Measurements from ENCODE around the gene HPCAL4. TPM values are rescaled to one million over a fixed set of nuclear protein-coding genes. Genes with fewer than 3 reads are reported as not detected.

HPCAL4 gene
- total and polyA plus RNA-seq, 2 donors (not counting 1 experiment from before 2014, with no cell fraction given): not detected

DNA sequence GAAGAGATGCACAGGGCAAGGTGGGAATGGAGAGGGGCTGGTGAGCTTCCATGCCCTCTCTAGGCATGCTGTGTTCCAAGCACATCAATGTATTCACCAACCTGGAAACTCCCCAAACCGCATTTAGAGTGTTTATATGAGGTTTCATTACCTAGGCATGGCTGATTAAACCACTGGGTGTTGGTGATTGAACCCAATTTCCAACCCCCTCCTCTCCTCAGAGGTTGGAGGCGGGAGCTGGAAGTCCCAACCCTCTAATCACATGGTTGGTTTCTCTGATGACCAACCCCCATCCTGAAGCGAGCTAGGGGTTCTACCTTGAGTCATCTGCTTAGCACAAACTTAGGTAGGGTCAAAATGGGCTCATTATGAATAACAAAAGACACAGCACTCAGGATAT lies 44.5 kb upstream of the HPCAL4 start:
- H4K20me1 ChIP-seq (ENCODE audit: control insufficient read depth, extremely low read depth, insufficient read depth, low read length): no peaks in the 10 kb centered on the region
- no peaks in the 10 kb centered on the region for H3K36me3 ChIP-seq (ENCODE audit: control insufficient read depth, insufficient read depth, low read length)
- H3K9ac ChIP-seq (ENCODE audit: insufficient read depth, low read length): no peak overlapping the region
- no peak overlapping the region for H3K4me3 ChIP-seq (replicated peaks in 1 of 4; ENCODE audit: control extremely low read depth in 1 of 4, insufficient read depth in 1 of 4, low read depth in 3 of 4, low read length in 4 of 4)
- H2AFZ ChIP-seq (ENCODE audit: low read length): no peak overlapping the region
- no peaks in the 10 kb centered on the region for H3K4me1 ChIP-seq (ENCODE audit: control insufficient read depth, extremely low read depth, insufficient read depth, low read length)
- peaks cover 12% of the 10 kb centered on the region for H3K27me3 ChIP-seq (ENCODE audit: control insufficient read depth, insufficient read depth, low read length)
- H3K79me2 ChIP-seq (ENCODE audit: control insufficient read depth, insufficient read depth, low read length): peaks cover 10% of the 10 kb centered on the region
- no peaks in the 10 kb centered on the region for H3K9me3 ChIP-seq (ENCODE audit: control insufficient read depth, insufficient read depth, low read depth, low read length)
- H3K27ac ChIP-seq (ENCODE audit: insufficient read depth, low read length): no peak overlapping the region
- no peak overlapping the region for H3K4me2 ChIP-seq (ENCODE audit: extremely low read depth, insufficient read depth, low read length)
- DNase-seq (ENCODE audit: low read depth in 2 of 2): no peak
- no peak for TF ChIP-seq EZH2 (IDR thresholded peaks at IDR 0.05; ENCODE audit: low read length, missing control alignments)
- TF ChIP-seq, protein P1, sequence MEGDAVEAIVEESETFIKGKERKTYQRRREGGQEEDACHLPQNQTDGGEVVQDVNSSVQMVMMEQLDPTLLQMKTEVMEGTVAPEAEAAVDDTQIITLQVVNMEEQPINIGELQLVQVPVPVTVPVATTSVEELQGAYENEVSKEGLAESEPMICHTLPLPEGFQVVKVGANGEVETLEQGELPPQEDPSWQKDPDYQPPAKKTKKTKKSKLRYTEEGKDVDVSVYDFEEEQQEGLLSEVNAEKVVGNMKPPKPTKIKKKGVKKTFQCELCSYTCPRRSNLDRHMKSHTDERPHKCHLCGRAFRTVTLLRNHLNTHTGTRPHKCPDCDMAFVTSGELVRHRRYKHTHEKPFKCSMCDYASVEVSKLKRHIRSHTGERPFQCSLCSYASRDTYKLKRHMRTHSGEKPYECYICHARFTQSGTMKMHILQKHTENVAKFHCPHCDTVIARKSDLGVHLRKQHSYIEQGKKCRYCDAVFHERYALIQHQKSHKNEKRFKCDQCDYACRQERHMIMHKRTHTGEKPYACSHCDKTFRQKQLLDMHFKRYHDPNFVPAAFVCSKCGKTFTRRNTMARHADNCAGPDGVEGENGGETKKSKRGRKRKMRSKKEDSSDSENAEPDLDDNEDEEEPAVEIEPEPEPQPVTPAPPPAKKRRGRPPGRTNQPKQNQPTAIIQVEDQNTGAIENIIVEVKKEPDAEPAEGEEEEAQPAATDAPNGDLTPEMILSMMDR (conservative IDR thresholded peaks at IDR 0.05 in 1 of 2, IDR thresholded peaks at IDR 0.05 in 1 of 2; ENCODE audit: low read depth in 1 of 2, low read length in 2 of 2): no peak

- Histone ChIP-seq H3K27me3 (ENCODE audit: control insufficient read depth, insufficient read depth, low read length) (peaks cover 29% of the 10 kb centered on the region), H3K9me3 (ENCODE audit: control insufficient read depth, insufficient read depth, low read depth, low read length) (no peaks in the 10 kb centered on the region), H3K36me3 (ENCODE audit: control insufficient read depth, insufficient read depth, low read length) (no peaks in the 10 kb centered on the region), H3K79me2 (ENCODE audit: control insufficient read depth, insufficient read depth, low read length) (no peaks in the 10 kb centered on the region), H3K4me2 (ENCODE audit: extremely low read depth, insufficient read depth, low read length) (no peak overlapping the region), H3K27ac (ENCODE audit: insufficient read depth, low read length) (no peak overlapping the region), H3K4me3 (replicated peaks in 1 of 4; ENCODE audit: control extremely low read depth in 1 of 4, insufficient read depth in 1 of 4, low read depth in 3 of 4, low read length in 4 of 4) (no peak overlapping the region), H3K9ac (ENCODE audit: insufficient read depth, low read length) (no peak overlapping the region), H2AFZ (ENCODE audit: low read length) (no peak overlapping the region), H4K20me1 (ENCODE audit: control insufficient read depth, extremely low read depth, insufficient read depth, low read length) (no peaks in the 10 kb centered on the region), H3K4me1 (ENCODE audit: control insufficient read depth, extremely low read depth, insufficient read depth, low read length) (no peaks in the 10 kb centered on the region)
- DNase-seq (ENCODE audit: low read depth in 2 of 2): peak in 1 of 2 donors; percentile 66
- no peak for TF ChIP-seq EZH2 (IDR thresholded peaks at IDR 0.05; ENCODE audit: low read length, missing control alignments)
- TF ChIP-seq, protein P1 (conservative IDR thresholded peaks at IDR 0.05 in 1 of 2, IDR thresholded peaks at IDR 0.05 in 1 of 2; ENCODE audit: low read depth in 1 of 2, low read length in 2 of 2): no peak
Observed at GRCh38 chr1:39733161-39733560, 41.9 kb upstream of the HPCAL4 start.

DNA sequence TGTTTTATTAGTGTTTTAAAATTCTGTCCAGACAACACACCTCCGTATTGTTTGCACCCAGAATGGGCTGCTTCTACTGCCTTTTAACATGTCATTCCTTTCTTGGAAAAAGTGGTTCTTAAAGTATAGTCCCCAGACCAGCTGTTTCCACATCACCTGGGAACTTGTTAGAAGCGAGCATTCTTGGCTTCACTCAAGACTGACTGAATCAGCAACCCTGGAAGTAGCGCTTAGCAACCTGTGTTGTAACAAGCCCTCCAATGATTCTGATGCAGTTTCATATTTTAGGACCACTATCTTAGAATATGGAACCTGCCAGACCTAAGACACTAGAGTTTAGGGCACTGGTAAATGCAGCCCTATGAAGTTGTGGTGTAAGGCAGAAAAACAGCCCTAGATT lies 41.5 kb upstream of the HPCAL4 start:
- no peaks in the 10 kb centered on the region for H3K79me2 ChIP-seq (ENCODE audit: control insufficient read depth, insufficient read depth, low read length)
- no peaks in the 10 kb centered on the region for H4K20me1 ChIP-seq (ENCODE audit: control insufficient read depth, extremely low read depth, insufficient read depth, low read length)
- no peak overlapping the region for H3K9ac ChIP-seq (ENCODE audit: insufficient read depth, low read length)
- no peaks in the 10 kb centered on the region for H3K9me3 ChIP-seq (ENCODE audit: control insufficient read depth, insufficient read depth, low read depth, low read length)
- H3K27ac ChIP-seq (ENCODE audit: insufficient read depth, low read length): no peak overlapping the region
- TF ChIP-seq EZH2 (IDR thresholded peaks at IDR 0.05; ENCODE audit: low read length, missing control alignments): no peak
- TF ChIP-seq, protein P1 (conservative IDR thresholded peaks at IDR 0.05 in 1 of 2, IDR thresholded peaks at IDR 0.05 in 1 of 2; ENCODE audit: low read depth in 1 of 2, low read length in 2 of 2): no peak
- no peak overlapping the region for H3K4me2 ChIP-seq (ENCODE audit: extremely low read depth, insufficient read depth, low read length)
- H2AFZ ChIP-seq (ENCODE audit: low read length): no peak overlapping the region
- no peaks in the 10 kb centered on the region for H3K4me1 ChIP-seq (ENCODE audit: control insufficient read depth, extremely low read depth, insufficient read depth, low read length)
- peak in 1 of 2 donors; percentile 36 for DNase-seq (ENCODE audit: low read depth in 2 of 2)
- H3K4me3 ChIP-seq (replicated peaks in 1 of 4; ENCODE audit: control extremely low read depth in 1 of 4, insufficient read depth in 1 of 4, low read depth in 3 of 4, low read length in 4 of 4): no peak overlapping the region
- H3K27me3 ChIP-seq (ENCODE audit: control insufficient read depth, insufficient read depth, low read length): peaks cover 33% of the 10 kb centered on the region
- H3K36me3 ChIP-seq (ENCODE audit: control insufficient read depth, insufficient read depth, low read length): no peaks in the 10 kb centered on the region
